ENCODE measurements around the gene SCGB1D4.

- TF ChIP-seq CTCF (conservative IDR thresholded peaks at IDR 0.05; ENCODE audit: low read depth, low read length) (no peak), FOS (IDR thresholded peaks at IDR 0.05; ENCODE audit: low read depth, low read length) (no peak), RAD21 (IDR thresholded peaks at IDR 0.05; ENCODE audit: low read length) (no peak), POLR2A (IDR thresholded peaks at IDR 0.05; ENCODE audit: low read depth, low read length) (no peak), SMC3 (IDR thresholded peaks at IDR 0.05; ENCODE audit: low read depth, low read length) (no peak), RCOR1 (IDR thresholded peaks at IDR 0.05; ENCODE audit: insufficient replicate concordance, low read length) (no peak), ELK1 (IDR thresholded peaks at IDR 0.05; ENCODE audit: borderline replicate concordance, low read depth, low read length) (no peak), MXI1 (IDR thresholded peaks at IDR 0.05; ENCODE audit: borderline replicate concordance, low read depth, low read length) (no peak), BHLHE40 (IDR thresholded peaks at IDR 0.05; ENCODE audit: low read depth, low read length) (no peak), CEBPB (IDR thresholded peaks at IDR 0.05; ENCODE audit: low read depth, low read length) (no peak), NFE2L2 (IDR thresholded peaks at IDR 0.05; ENCODE audit: low read depth, low read length) (no peak)
These were observed 44.8 kb downstream of the SCGB1D4 start for GRCh38 chr11:62253999-62254542.
